Keratinocyte (primary cell): ENCODE results near the gene NBPF1. TPM values are rescaled to one million over a fixed set of nuclear protein-coding genes. Genes with fewer than 3 reads are reported as not detected.

Experiments
- DNase-seq: peaks from one replicate; pipeline ENCODE4 v3.0.0-alpha.2; 2011; ENCODE audit warnings: low read depth, missing footprints, low spot score
- FAIRE-seq: peaks from 2 replicates; lab custom pipeline; 2011; peaks lifted over from hg19 to GRCh38; lab: Jason Lieb, UNC
- H2AFZ ChIP-seq: 2 replicates; pipeline ENCODE4 v1.6.0; 2012; ENCODE audit warnings: low read length, control low read depth, inconsistent platforms; ENCODE audit not compliant: control insufficient read depth
- H3K27ac ChIP-seq: 2 replicates; pipeline ENCODE4 v1.5.1; 2011; ENCODE audit warnings: low read length; ENCODE audit not compliant: control insufficient read depth, insufficient read depth
- H3K27me3 ChIP-seq: 3 replicates; pipeline ENCODE4 v1.6.0; 2011; ENCODE audit warnings: low read length; ENCODE audit not compliant: control insufficient read depth, insufficient read depth; ENCODE audit errors: extremely low read depth
- H3K36me3 ChIP-seq, 2 experiments: 2 replicates in 1 of 2; 3 replicates in 1 of 2; pipeline ENCODE4 v1.5.1; 2011; ENCODE audit warnings: low read length in 2 of 2, mild to moderate bottlenecking in 1 of 2; ENCODE audit not compliant: control insufficient read depth in 2 of 2, insufficient read depth in 2 of 2; ENCODE audit errors: extremely low read depth in 1 of 2
- H3K4me1 ChIP-seq: 3 replicates; pipeline ENCODE4 v1.5.1; 2011; ENCODE audit warnings: low read length; ENCODE audit not compliant: control insufficient read depth, insufficient read depth; ENCODE audit errors: extremely low read depth
- H3K4me2 ChIP-seq: 3 replicates; pipeline ENCODE4 v1.6.0; 2011; ENCODE audit warnings: low read depth, low read length; ENCODE audit not compliant: control insufficient read depth, insufficient read depth; ENCODE audit errors: extremely low read depth
- H3K4me3 ChIP-seq, 3 experiments: fragments of 200-600 bp in 1 of 3; sonication (generic) in 1 of 3; 2 replicates in 2 of 3; 3 replicates in 1 of 3; pipeline ENCODE4 v1.5.1; 2011 to 2016; ENCODE audit warnings: low read length in 3 of 3, mild to moderate bottlenecking in 3 of 3, control low read depth in 2 of 3, inconsistent platforms in 1 of 3, low read depth in 1 of 3, mixed read lengths in 1 of 3, mixed run types in 1 of 3, moderate library complexity in 1 of 3; ENCODE audit not compliant: control insufficient read depth in 2 of 3, insufficient read depth in 2 of 3; ENCODE audit errors: extremely low read depth in 1 of 3
- H3K79me2 ChIP-seq: 2 replicates; pipeline ENCODE4 v1.6.0; 2012; ENCODE audit warnings: low read length; ENCODE audit not compliant: control insufficient read depth, insufficient read depth
- H3K9ac ChIP-seq: 3 replicates; pipeline ENCODE4 v1.6.0; 2011; ENCODE audit warnings: low read length; ENCODE audit not compliant: control insufficient read depth, insufficient read depth; ENCODE audit errors: extremely low read depth
- H3K9me1 ChIP-seq: 3 replicates; pipeline ENCODE4 v1.6.0; 2011; ENCODE audit warnings: low read length; ENCODE audit not compliant: control insufficient read depth, insufficient read depth; ENCODE audit errors: extremely low read depth
- H3K9me3 ChIP-seq: 2 replicates; pipeline ENCODE4 v1.5.1; 2012; ENCODE audit warnings: low read depth, low read length; ENCODE audit not compliant: control insufficient read depth
- H4K20me1 ChIP-seq: 3 replicates; pipeline ENCODE4 v1.6.0; 2011; ENCODE audit warnings: low read length; ENCODE audit not compliant: control insufficient read depth, insufficient read depth; ENCODE audit errors: extremely low read depth
- EZH2 ChIP-seq: IDR thresholded peaks from one replicate; pipeline ENCODE4 v1.6.1; 2012; ENCODE audit warnings: inconsistent platforms, mild to moderate bottlenecking, low read length, moderate library complexity
- dilution Hi-C: fragments of 300-500 bp; cut with MboI; formaldehyde crosslinking; loops from one replicate; pipeline ENCODE4 v1.7.0; 2020; ENCODE audit warnings: low sequenced_read_pairs; ENCODE audit not compliant: extremely low pct_ligation_motif_present
- polyA plus RNA-seq, 5 experiments: library from polyadenylated mRNA; depleted of rRNA in 3 of 5; stranded (reverse) in 3 of 5; stranded (forward) in 1 of 5; unstranded in 1 of 5; fragments of >200 nt; gene quantifications; 1 replicate in 1 of 5; 2 replicates in 3 of 5; 3 replicates in 1 of 5; pipeline versions ENCODE4 v1.2.1 to v1.2.3, GENCODE V29; 2011 to 2012; ENCODE audit warnings: missing spikeins in 2 of 5, low read depth in 1 of 5, low replicate concordance in 1 of 5
- TF ChIP-seq, protein P1 (sequence below), 3 experiments: IDR thresholded peaks in 1 of 3; conservative IDR thresholded peaks in 1 of 3; optimal IDR thresholded peaks in 1 of 3; 2 replicates in 2 of 3; 3 replicates in 1 of 3; pipeline versions ENCODE3 to v1.5.1; 2011; ENCODE audit warnings: low read length in 3 of 3, mild to moderate bottlenecking in 3 of 3, moderate library complexity in 2 of 3, control low read depth in 1 of 3, inconsistent platforms in 1 of 3; ENCODE audit not compliant: insufficient read depth in 2 of 3; ENCODE audit errors: extremely low read depth in 1 of 3

The NBPF1 gene
- polyA plus RNA-seq, 1 donor (not counting 4 experiments of a cell fraction or from before 2014, with no cell fraction given): 16.4 TPM

DNA sequence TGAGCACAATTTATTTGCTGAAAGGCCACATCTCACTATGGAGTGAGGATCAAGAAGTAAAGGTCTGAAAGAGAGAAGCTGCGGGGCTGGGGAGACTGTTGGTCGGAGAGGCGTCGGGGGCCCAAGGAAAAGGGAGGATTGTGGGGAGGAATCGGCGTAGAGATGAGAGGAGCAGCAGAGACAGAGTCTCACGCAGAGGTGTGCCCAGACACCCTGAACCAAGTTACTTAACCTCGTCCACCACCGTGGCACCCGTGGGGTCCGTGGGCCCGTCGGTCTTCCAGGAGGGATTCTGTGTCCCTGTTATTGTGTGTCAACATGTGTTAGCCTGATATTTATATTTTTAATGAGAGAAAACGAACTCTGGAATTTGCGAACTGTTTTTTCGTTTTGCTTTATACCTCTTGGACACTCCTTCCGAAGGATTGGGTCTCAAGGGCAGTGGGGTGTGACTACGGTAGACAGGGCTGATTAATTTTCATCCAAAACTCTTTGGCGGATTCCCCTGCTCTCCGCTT is 3.8 kb upstream of the NBPF1 start:
- Histone ChIP-seq H3K4me3 (no peak overlapping the region), H3K4me1 (peaks cover 23% of the 10 kb centered on the region), H2AFZ (no peak overlapping the region), H4K20me1 (peaks cover 11% of the 10 kb centered on the region), H3K79me2 (no peaks in the 10 kb centered on the region), H3K36me3 (peaks cover 4 to 6% of the 10 kb centered on the region in 2 experiments), H3K9ac (no peak overlapping the region), H3K27me3 (no peaks in the 10 kb centered on the region), H3K27ac (no peak overlapping the region), H3K9me1 (no peaks in the 10 kb centered on the region), H3K9me3 (no peaks in the 10 kb centered on the region), H3K4me2 (no peak overlapping the region)
- DNase-seq (no peak), FAIRE-seq (no peak)
- dilution Hi-C loops: no loop called here
- TF ChIP-seq, protein P1, sequence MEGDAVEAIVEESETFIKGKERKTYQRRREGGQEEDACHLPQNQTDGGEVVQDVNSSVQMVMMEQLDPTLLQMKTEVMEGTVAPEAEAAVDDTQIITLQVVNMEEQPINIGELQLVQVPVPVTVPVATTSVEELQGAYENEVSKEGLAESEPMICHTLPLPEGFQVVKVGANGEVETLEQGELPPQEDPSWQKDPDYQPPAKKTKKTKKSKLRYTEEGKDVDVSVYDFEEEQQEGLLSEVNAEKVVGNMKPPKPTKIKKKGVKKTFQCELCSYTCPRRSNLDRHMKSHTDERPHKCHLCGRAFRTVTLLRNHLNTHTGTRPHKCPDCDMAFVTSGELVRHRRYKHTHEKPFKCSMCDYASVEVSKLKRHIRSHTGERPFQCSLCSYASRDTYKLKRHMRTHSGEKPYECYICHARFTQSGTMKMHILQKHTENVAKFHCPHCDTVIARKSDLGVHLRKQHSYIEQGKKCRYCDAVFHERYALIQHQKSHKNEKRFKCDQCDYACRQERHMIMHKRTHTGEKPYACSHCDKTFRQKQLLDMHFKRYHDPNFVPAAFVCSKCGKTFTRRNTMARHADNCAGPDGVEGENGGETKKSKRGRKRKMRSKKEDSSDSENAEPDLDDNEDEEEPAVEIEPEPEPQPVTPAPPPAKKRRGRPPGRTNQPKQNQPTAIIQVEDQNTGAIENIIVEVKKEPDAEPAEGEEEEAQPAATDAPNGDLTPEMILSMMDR (optimal IDR thresholded peaks at IDR 0.05 in 1 of 3, IDR thresholded peaks at IDR 0.05 in 1 of 3, conservative IDR thresholded peaks at IDR 0.05 in 1 of 3; ENCODE audit: extremely low read depth in 1 of 3, insufficient read depth in 2 of 3, low read length in 3 of 3): no peak
- TF ChIP-seq EZH2: no peak

DNA sequence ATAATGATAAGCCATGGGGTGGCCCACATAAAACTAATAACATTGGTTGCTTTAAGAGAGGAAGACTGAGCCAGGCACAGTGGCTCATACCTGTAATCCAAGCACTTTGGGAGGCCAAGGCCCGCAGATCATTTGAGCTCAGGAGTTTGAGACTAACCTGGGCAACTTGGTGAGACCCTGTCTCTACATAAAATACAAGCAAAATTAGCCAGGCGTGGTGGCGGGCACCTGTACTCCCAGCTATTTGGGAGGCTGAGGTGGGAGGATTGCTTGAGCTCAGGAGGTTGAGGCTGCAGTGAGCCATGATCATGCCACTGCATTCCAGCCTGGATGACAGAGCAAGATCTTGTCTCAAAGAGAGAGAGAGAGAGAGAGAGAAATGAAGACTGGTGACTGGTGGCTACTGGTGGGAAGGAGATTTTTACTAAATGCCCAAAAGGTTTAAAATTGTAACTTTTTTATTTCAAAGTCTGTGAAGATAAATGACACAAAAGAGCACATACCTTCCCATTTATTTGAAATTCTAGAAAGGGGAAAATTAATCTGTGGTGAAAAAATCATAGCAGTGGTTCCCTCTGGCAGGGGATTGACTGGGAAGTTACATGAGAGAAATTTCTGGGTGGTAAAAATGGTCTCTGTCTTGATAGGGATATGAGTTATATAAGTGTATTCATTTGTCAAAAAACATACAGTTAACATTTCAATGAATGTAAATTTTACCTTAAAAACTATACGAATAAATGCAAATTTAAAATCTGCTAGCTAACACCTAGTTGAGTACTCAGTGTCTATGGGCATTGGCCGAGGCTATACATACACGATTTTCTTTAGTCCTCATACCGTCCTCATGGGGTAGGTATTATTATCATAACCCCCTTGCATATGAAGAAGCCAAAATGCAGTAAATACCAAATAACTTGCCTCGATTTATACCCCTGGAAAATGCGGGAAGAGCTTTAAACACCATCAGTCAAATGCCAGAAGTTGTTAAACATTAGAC is 2.2 kb upstream of the NBPF1 start:
- Histone ChIP-seq H3K9ac (no peak overlapping the region), H3K4me3 (no peak overlapping the region), H3K4me1 (peaks cover 21% of the 10 kb centered on the region), H3K9me3 (no peaks in the 10 kb centered on the region), H3K27ac (no peak overlapping the region), H3K36me3 (peaks cover 0 to 4% of the 10 kb centered on the region in 2 experiments), H3K9me1 (no peaks in the 10 kb centered on the region), H3K79me2 (peaks cover 11% of the 10 kb centered on the region), H2AFZ (no peak overlapping the region), H3K27me3 (no peaks in the 10 kb centered on the region), H4K20me1 (no peaks in the 10 kb centered on the region), H3K4me2 (no peak overlapping the region)
- dilution Hi-C loops: no loop called here
- TF ChIP-seq, protein P1 (optimal IDR thresholded peaks at IDR 0.05 in 1 of 3, IDR thresholded peaks at IDR 0.05 in 1 of 3, conservative IDR thresholded peaks at IDR 0.05 in 1 of 3; ENCODE audit: extremely low read depth in 1 of 3, insufficient read depth in 2 of 3, low read length in 3 of 3): no peak
- TF ChIP-seq EZH2: peak; percentile 38
- FAIRE-seq (no peak), DNase-seq (no peak)
